NCI-H526 treated with DMSO at 0.1 percent for 48 hours (cell line): ENCODE data around the gene KIAA0232.
"Not testable (repeated sequence)": the region's sequence is repeated elsewhere in the genome, so short reads cannot be mapped to it uniquely, and the experiment has no call there.

Source experiments
- DNase-seq: peaks from one replicate; lab custom pipeline; 2025; lab: John Stamatoyannopoulos, UW

Gene KIAA0232

DNA sequence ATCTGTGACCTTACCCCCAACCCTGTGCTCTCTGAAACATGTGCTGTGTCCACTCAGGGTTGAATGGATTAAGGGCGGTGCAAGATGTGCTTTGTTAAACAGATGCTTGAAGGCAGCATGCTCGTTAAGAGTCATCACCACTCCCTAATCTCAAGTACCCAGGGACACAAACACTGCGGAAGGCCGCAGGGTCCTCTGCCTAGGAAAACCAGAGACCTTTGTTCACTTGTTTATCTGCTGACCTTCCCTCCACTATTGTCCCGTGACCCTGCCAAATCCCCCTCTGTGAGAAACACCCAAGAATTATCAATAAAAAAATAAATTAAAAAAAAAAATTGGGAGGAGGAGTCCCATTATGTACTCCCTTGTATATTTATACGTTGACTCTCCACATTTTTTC is 26.2 kb upstream of the KIAA0232 start:
- DNase-seq = not testable (repeated sequence)

- no peak for DNase-seq
Measured at GRCh38 chr4:6758728-6759127, 23.8 kb upstream of the KIAA0232 start.

DNA sequence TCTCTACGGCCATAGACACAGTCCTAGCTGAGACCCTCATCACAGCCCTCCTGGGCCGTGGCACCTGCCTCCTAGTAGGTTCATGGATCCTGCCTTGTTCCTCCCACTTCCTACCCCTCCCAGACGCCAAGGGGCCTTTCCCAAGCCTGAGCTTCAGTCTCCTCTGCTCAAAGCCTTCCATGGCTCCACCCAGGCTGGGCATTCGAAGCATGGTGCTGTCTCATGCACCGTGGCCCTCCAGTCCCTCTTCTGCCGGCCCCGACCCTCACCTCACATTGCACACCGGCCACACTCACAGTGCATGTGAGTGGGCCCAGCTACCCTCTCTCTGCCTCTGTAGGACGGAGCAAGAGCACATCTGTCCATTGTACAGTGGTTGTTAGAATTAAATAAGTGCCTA is 21.7 kb upstream of the KIAA0232 start:
- DNase-seq = no peak

DNA sequence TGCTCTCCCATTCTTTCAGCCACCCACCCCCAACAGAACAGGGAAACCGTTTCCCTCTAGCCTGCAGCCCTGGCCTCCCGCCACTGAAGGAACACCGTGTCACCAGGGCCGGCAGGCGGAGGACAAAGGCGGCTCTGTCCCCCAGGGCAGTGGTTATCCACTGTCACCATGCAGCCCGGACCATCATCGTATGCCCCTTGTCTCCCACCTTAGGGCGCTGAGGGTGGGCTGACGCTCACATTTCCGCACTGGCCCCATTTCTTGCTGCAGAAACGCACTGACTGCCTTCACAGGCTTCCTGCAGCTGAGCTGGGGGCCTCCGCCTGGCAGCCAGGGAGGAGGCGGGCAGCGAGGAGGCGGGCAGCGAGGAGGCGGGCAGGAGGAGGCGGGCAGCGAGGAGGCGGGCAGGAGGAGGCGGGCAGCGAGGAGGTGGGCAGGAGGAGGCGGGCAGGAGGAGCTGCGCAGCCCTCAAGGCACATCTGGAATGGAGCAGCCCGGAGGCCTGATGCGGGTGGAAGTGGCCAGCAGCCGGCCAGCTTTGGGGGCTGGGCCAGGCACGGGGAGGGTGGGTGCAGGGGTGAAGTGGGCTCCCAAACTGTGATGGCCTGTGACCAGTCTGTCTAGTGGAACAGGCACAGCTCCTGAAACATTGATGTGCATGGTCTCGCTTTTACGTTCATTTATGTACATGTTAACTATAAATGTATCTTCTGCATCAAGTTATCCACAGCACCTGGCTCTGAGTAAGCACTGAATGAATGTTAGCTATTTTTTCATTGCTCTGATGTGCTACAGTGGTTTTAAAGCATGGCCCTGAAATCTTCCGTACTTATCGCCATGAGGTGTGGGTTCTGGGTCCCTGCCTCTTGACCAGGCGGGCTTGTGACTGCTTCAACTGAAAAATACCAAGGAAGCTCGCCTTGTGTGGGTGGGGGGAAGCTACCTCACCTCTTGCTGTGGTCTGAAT is 20.6 kb upstream of the KIAA0232 start:
- no peak for DNase-seq

GRCh38 chr4:6763330-6763851 is 19.1 kb upstream of the KIAA0232 start:
- DNase-seq = peak; percentile 3

DNA sequence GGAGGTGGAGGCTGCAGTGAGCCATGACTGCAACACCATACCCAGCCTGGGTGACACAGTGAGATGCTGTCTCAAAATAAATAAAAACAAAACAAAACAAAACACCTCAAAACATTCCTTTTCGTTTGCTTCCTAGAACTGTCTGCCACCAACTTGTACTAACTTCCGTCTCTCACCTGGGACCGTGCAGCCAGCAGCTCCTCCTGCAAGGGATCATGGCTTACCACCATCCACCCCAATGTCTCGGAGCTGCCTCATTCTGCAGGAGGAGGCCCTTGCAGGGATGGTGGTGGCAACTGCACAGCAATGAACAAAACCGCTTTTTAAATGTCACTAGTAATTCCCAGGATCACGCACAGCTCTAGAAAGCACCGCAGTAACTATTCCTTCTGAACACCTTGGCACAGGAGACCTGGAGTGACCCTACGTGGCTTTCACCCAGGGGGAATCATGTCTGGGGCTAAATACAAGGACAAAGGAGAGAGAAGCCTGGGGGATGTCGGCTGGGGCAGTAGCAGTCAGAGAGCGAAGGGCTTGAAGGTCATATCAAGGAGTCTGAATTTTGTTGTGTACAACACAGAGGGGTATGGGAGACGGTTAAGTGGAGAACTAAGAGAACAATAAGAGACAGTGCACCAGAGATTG is 17.4 kb upstream of the KIAA0232 start:
- no peak for DNase-seq

- no peak for DNase-seq
Measured at GRCh38 chr4:6765703-6766102, 16.8 kb upstream of the KIAA0232 start.

DNA sequence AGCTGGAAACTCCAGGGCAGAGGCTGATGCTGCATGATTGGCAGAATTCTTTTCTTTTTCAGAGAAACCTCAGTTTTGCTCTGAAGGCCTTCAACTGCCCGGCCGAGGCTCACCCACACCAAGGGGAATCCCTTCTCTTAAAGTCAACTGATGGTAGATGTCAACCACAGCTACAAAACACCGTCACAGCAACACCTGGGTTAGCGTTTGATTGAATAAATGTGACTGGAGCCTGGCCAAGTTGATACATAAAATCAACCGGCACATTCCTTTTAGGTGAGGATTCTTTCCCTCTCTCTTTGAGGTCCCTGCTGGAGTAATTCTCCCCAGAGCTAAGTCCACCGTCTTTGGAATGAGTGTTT is 15.2 kb upstream of the KIAA0232 start:
- no peak for DNase-seq

DNA sequence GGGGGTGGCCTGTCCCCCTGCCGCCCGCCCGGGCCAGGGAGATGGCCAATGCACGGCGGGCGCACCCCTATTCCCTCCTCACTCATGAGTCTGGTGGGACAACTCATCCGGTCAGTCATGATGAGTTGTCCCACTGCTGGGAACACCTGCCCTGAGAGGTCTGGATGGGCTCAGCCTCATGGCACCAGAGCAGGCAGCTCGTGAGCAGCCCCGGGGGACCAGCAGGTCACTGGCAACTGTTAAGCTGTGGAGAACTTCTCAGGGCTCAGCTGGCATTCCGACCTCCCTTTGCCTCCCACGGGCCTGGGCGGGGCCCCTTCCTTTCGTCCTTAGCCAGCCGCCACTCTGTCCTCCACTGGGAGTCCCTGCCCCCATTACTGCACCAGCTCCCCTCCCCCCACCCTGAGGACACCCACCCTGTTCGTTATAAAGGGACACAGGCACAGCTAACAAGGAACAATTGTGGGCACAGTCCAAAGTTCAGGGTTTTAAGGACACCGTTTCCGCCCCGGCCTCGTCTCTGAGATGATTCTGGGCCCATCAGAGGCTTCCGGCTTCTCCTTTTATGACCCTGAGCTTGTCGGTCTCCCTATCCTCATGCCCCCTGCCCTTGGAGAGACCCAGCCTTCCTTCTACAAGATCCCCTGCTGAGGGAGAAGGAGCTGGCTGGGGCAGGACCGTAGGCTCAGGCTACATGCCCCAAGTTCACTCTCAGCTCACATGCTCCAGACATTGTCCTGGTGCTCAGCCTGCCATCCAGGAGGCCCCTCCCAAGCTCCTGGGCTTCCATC is 14.6 kb upstream of the KIAA0232 start:
- DNase-seq = no peak

DNA sequence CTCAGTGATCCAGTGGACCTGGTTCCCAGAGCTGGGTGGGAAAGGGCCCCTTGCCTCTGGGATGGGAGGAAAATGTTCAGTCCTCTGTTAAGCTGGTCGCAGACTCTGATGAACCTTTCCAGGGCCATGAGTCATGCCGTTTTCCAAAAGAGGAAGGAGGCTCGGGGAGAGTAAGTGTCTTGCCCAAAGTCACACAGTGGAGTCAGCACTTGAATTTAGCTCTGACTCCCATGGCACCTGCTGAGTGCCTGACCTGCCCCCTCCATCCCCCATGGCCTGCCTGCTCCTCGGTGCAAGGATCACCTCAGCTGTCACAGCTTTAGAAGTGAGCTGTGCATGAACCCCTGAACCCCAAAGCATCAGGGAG is 14.0 kb upstream of the KIAA0232 start:
- no peak for DNase-seq

GRCh38 chr4:6769233-6769988 is 13.1 kb upstream of the KIAA0232 start:
- DNase-seq = no peak

DNA sequence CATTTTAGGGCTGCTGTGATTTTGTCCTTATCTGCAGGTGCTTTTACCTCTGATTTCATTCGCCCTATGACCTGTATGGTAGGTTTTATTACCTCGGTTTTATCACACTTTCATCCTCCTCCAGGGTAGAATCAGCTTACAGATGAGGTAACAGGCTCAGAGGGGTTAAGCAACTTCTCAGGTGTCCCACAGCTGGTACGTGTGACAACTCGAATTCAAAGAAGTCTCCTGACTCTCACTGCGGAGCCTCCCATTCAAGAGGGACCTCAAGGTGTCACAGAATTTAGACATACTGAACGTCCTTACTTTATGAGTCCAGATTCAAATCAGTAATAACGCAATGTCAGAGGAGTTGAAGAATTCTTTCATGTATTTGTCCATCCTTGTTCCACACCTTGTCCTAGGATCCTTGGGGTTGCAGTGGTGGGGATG is 12.5 kb upstream of the KIAA0232 start:
- DNase-seq = no peak

DNA sequence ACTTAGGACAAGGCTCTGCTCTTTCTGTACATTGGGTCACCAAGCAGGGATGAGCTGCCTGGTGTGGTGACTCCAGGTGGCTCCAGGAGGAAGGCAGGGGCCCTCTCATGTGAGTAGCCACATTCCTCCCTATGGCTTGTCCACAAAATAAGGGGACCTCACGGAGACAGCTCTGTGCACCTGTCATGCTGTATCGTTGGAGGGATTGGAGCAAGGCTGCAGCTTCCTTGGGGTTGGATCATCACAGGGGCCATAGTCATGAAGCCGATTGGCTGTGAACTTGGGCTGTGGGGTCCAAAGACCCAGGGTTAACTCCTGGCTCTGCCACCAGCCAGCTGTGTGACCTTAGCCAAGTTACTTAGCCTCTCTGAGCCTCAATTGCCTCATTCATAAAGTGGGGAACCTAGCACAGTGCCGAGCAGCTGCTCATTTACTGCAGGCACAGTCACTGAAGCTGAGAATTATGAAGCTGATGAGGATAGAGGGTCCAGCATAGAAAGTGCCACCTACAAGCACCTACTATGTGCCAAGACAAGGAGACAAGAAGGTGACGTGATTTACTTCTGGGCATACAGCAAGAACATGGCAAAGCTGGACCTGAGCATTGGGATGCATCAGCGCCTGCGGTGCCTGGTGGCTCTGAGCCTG is 11.8 kb upstream of the KIAA0232 start:
- DNase-seq = no peak

DNA sequence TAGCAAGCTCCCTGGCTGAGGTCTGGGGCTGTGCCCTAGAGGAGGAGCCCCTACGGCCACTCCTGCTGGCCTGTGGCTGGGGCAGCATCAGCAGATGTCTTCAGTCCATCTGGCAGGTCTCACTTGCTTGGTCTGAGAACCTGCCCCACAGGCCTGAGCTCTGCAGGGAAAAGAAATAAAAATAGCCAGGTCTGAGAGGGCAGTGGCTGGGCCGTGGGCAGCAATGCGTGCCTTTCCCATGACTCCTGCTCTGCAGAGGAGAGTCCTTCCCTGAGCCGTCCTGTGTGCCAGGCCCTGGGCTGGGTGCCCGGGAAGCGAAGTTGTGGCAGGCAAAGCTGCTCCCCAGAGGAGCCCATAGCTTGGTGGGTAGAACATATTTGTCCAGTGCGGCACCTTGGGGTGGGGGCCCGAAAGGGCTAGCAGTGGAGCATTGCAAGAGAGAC is 11.3 kb upstream of the KIAA0232 start:
- DNase-seq = no peak

- DNase-seq = no peak
Measured at GRCh38 chr4:6772223-6772928, 10.2 kb upstream of the KIAA0232 start.

DNA sequence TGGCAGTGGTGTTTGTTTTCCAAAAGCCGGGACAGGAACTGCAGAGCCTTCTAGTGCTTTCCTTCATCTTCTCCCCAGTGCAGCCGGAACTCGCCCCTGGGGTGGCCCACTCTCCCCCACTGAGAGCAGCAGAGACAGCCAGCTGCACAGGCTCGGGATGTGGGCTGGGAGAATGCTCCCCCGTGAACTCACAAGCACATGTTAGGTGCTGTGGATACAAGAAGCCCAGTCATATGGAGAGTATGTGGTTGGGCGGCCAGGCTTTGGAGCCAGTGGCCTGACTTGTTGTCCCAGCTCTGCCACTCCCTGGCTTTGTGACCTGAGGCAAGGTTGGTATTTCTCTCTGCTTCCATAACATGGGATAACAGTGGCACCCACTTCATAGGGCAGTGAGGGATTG is 9.4 kb upstream of the KIAA0232 start:
- no peak for DNase-seq

DNA sequence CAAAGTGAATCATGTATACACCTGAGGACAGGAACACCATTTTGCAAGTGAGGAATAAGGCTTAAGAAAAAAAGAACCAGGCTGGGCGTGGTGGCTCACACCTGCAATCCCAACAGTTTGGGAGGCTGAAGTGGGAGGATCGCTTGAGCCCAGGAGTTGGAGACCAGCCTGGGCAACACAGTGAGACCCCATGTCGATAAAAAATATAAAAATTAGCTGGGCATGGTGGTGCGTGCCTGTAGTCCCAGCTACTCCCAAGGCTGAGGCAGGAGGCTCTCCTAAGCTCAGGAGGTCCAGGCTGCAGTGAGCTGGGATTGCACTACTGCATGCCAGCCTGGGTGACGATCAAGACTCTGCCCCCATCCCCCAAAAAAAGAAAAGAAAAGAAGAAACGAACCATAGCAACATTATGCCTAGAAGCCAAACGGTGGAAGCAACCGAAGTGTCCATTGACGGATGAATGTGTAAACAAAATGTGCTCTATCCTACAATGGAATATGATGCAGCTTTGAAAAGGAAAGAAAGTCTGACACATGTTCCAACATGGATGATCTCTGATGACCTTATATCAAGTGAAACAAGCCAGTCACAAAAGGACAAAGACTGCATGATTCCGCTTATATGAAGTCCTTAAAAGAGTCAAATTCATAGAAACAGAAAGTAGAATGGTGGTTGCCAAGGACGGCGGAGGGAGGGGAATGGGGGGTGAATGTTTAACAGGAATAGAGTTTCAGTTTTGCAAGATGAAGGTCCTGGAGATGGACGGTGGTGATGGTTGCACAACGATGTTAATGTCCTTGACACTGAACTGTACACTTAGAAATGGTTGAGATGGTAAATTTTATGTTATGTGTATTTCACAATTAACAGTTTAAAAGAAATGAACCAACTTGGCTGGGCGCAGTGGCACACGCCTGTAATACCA is 8.6 kb upstream of the KIAA0232 start:
- no peak for DNase-seq

DNA sequence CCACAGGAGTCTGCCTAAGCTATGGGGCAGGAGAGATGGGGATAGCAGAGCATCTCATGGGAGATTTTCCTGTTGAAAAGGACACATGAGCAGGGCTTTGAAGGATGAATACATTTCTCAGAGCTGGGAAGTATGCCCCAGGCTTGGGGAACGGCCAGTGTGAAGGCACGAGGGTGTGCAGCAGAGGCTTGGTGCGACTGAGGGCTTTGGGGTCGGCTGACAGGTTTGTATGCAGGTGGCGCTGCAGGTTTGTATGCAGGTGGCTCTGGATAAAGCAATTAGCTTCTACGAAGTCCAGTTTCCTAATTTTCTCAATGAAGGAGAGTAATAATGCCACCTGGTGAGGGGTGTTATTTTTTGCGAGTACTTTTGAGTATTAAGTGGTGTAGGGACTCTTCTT is 6.8 kb upstream of the KIAA0232 start:
- no peak for DNase-seq

- DNase-seq = no peak
Measured at GRCh38 chr4:6776920-6777635, 5.4 kb upstream of the KIAA0232 start.
